ENCODE results near the gene UAP1L1.

DNA sequence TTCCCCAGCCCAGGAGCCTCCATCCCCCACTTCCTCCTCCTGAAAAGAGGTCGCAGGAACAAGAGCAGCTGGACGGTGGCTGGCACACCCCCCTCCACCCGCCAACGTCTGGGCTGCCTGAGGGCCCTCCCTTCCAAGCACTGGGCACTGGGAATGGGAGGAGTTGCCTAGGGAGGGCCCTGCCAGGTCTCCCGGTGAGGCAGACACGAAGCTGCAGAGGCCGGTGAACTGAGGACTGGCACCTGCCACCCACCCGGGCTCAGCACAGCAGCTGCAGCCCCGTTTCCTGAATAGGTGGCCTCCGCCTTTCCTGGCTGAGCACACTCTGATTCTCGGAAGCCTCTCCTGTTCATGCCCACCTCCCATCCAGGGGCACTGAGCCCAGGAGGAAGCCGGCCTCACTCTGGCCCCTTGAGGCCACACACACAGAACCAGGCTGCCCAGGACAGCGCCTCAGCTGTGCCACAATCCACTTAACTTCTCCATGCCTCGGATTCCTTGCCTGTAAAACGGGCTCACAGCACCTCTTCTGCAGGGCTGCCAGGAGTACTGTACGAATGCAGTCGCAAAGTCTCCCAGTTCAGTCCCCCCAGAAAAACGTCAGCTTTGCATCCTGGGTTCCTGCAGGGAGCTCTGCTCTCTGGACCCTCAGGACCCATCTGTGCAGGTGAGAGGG is 32.7 kb upstream of the UAP1L1 start:
- TF ChIP-seq CTCF (IDR thresholded peaks at IDR 0.05) = no peak
- TF ChIP-seq POLR2A (IDR thresholded peaks at IDR 0.05) = no peak
